ENCODE data around the gene BMP8B.

The BMP8B gene

DNA sequence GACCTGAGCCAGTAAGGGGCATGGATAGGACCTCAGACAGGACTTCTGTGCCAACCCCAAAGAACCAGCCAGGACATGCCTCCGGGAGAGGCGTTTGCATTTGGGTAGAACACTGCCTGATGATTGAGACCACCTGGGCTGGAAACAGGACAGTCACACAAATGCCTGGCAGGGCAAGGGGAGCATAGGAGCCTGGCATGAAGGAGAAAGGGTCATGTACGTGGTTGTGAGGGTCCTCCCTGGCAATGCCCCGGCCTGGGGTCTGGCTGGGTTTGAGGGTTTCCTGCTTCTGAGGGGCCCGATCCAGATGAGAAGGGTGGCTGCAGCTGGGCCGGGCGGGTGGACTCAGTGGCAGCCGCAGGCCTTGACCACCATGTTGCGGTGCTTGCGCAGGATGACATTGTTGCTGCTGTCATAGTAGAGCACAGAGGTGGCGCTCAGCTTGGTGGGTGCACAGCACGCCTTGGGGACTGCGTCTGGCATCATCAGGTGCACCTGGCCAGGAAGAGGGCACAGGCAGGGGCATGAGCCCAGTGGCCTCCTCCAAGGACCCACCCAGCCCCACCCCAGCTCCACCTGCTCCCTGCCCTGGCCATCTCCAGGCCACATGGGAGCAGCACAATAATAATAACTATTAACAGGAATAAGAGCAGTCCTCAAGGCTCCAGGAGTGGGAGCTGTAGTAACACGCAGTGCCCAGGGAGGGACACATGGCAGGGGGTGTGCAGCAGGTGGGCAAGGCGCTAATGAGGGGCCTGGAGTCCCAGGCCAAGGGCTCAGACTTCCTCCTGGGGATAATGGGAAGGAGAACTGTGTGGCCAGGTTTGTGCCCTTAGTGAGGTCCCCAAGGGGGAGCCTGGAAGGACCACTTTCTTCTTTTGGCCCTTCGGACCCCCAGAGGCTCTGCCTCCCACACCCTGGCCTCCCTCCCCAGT is 28.3 kb downstream of the BMP8B start:
- no peak for DNase-seq (ENCODE audit: low read depth in 2 of 2)

DNA sequence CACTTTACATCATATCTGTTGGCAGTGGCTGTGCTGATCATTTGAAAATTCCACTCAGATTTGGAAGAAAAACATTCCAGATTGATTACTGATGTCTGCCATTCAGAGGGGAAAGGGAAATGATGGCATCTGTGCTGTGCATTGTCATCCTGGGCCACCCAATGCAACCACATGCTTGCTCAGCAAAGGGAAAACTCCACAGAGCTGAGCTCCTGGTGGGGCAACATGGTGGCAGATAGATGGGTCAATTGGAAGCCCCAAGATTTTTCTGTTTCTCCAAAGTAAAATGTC is 29.3 kb downstream of the BMP8B start:
- DNase-seq (ENCODE audit: low read depth in 2 of 2), result no peak

DNA sequence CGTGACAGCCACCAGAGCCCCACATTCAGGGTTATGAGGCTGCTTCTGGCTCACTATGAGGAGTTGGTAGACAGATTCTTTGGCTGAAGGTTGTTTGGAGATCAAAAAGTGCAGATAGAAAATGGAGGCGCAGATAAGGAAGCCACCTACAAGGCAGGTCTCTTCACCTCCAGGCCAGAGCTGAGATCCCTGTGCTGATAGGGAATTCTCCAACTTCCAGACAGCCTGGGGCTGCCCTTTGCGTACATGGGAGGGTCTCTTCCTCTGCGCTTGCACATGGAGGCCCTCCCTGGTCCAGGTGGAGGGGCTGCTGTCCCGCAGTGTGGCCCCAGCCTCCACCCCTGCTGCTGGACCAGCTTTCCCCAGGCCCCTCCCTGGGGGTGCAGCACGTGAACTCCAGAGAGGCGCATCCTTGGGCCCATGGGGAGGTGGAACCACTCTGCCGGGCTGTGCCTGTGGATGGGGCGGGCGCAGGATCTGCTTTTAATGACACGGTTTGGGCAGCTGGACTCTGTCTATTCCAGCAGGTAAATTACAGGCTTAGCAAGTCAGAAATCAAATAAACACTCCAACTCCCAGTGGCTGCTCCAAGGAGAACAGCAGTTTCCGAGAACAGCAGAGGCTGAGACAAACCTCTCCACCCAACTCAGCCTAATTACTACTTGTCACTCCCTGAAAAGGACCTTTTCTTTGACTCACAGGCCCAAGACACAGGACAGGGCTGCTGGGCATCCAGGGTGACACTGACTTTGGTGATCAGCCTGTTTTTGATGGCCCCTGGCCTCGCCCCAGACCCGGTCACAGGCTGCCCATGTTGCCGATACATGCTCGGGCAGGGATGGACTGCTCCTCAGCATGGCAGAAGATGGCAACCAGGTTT is 29.9 kb downstream of the BMP8B start:
- DNase-seq (ENCODE audit: low read depth in 2 of 2), result no peak

- no peak for DNase-seq (ENCODE audit: low read depth in 2 of 2)
Measured at GRCh38 chr1:39757501-39757900, 31.2 kb downstream of the BMP8B start.

- no peak for DNase-seq (ENCODE audit: low read depth in 2 of 2)
Measured at GRCh38 chr1:39755965-39756659, 32.6 kb downstream of the BMP8B start.

DNA sequence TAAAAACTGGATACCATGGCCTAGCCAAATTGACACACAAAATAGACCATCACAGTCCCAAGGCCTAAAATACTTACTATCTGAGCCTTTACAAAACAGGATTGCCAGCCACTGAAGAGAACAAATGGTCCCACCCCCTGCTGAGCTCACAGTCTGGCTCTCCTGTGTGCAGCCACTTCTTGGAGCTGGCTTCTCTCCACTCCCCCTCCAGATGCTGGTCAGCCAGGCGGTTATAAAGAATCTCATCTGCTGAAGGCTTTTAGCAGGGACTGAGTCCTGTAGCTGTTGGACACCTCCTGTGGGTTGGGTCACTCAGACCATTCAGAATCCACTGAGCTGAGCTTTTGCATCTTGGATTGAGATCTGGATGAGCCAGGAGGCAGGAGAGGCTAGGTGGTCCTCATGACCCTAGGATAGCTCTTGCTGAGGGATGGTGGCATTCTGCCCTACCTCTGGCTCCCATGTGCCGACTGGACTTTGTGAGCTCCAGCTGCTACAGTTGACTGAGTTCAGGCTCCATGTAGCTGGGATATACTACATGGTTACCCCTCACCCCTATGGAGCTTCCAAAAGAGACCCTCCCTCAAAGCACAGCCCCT is 33.7 kb downstream of the BMP8B start:
- no peak for DNase-seq (ENCODE audit: low read depth in 2 of 2)

- no peak for DNase-seq (ENCODE audit: low read depth in 2 of 2)
Measured at GRCh38 chr1:39754026-39754570, 34.6 kb downstream of the BMP8B start.

GRCh38 chr1:39753132-39754025 is 35.3 kb downstream of the BMP8B start:
- no peak for DNase-seq (ENCODE audit: low read depth in 2 of 2)

DNA sequence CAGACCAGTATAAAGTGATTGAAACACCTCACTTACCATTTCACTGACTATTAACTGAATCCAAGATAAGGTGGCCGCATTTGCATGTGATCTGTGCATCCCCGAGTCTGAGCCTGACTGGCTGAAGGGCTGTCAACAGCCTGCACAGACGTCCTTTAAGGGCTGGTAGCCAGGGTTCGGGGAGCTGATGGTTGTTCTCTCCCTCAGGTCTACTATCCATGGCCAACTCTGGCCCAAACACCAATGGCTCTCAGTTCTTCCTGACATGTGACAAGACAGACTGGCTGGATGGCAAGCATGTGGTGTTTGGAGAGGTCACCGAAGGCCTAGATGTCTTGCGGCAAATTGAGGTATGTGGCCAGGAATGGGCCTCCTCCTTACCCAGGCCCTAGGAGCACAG is 36.0 kb downstream of the BMP8B start:
- DNase-seq (ENCODE audit: low read depth in 2 of 2), result no peak

- no peak for DNase-seq (ENCODE audit: low read depth in 2 of 2)
Measured at GRCh38 chr1:39751595-39751994, 37.1 kb downstream of the BMP8B start.

DNA sequence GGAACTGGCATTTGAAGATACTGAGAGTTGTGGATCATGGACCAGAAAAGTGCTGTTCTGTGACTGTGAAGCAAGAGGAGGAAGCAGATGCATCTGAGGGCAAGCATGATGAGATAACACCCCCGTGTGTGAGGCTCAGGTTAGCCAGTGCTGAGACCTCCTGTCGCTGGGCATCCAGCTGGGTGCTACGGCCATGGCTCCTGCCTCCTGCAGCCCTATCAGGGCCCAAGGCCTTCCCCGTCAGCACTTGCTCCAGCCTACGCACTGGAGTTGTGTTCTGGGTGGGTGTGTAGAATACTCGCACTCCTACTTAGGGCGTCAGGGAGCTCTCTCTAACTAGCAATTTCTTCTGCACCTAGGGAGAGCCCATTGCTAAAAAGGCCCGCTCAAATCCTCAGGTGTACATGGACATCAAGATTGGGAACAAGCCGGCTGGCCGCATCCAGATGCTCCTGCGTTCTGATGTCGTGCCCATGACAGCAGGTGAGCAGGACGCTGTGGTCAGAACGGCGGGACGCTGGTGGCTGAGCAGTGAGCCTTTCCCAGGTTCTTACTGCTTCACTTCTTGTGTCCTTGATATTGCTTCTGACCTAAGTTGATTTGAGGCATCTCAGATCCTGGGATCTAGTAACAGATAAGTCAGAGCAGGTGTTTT is 43.5 kb downstream of the BMP8B start:
- no peak for DNase-seq (ENCODE audit: low read depth in 2 of 2)

GRCh38 chr1:39738622-39739366 is 49.9 kb downstream of the BMP8B start, which contains the start of gene PPIE:
Gene PPIE, plus strand, starts transcription at chr1:39738882. Its CDS starts 19 bp downstream, at chr1:39738901.
- DNase-seq (ENCODE audit: low read depth in 2 of 2), result peak; percentile 97 to 99

- DNase-seq (ENCODE audit: low read depth in 2 of 2), result no peak
Measured at GRCh38 chr1:39737546-39738169, 51.0 kb downstream of the BMP8B start.

DNA sequence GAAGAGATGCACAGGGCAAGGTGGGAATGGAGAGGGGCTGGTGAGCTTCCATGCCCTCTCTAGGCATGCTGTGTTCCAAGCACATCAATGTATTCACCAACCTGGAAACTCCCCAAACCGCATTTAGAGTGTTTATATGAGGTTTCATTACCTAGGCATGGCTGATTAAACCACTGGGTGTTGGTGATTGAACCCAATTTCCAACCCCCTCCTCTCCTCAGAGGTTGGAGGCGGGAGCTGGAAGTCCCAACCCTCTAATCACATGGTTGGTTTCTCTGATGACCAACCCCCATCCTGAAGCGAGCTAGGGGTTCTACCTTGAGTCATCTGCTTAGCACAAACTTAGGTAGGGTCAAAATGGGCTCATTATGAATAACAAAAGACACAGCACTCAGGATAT is 52.9 kb downstream of the BMP8B start:
- DNase-seq (ENCODE audit: low read depth in 2 of 2), result no peak

DNA sequence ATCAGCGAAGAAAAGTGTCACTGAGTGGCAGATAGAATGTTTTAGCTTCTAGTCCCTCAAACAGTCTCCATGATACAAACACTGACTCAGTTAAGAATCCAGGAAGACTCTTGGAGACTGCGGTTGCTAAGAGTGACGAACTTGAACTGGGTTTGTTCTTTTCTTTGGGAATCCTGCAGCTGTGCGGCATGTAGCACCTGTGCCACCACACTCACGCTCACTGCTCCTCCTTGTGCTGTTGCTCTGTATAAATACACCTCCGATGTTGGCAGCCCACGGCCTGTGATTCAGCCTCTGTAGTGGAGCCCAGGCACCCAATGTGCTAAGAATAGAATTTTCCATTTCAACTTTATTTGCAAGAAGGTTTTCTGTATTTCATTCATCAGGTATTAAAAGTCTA is 55.5 kb downstream of the BMP8B start:
- no peak for DNase-seq (ENCODE audit: low read depth in 2 of 2)

GRCh38 chr1:39732730-39733129 is 55.9 kb downstream of the BMP8B start:
- DNase-seq (ENCODE audit: low read depth in 2 of 2), result no peak

DNA sequence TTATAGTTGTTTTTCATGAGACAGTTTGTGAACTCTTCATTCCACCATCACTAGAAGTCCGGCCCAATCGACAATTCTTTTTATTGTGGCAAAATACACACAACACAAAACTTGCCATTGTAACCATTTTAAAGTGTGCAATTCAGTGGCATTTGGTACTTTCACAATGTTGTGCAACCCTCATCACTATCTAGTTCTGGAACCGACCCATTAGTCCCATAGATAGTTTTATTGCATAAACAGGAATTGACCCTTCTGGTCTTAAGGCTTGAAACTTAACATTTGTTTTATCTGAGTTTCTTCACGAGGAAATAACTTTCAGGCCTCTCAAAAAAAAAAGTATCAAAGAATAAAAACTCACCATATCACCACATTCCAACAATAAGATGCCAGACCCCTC is 58.8 kb downstream of the BMP8B start:
- no peak for DNase-seq (ENCODE audit: low read depth in 2 of 2)

DNA sequence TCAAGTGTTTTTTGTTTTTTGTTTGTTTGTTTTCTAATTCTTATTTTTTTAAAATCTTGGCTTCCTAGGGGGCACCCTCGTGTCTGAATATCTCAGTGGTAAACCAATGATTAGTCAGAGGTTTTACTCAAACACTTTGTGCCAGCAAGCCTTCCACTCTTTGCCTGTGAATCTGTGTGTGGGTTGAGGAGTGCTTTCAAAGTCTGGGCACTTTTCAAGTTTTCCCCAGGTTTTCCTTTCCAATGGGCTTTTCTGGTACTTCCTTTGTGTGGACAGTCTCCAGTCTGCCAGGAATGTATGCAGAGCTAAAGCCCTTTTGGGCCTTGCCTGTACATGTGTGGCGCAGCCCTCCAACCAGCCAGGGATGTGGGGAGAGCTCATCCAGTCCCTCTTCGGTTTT is 59.6 kb downstream of the BMP8B start:
- no peak for DNase-seq (ENCODE audit: low read depth in 2 of 2)

- no peak for DNase-seq (ENCODE audit: low read depth in 2 of 2)
Measured at GRCh38 chr1:39727932-39728317, 60.7 kb downstream of the BMP8B start.
